Medulla oblongata (tissue), 1 donor: Measurements from ENCODE around the gene SURF2.

Experiments used
- DNase-seq: peaks from one replicate; pipeline ENCODE4 v3.0.0-alpha.2; 2015; ENCODE audit errors: extremely low spot score

Gene SURF2

GRCh38 chr9:133335924-133336811 is 20.2 kb upstream of the SURF2 start, which contains the start of gene SURF6:
Gene SURF6, minus strand, starts transcription at chr9:133336188. Its CDS starts 56 bp downstream, at chr9:133336132.
- DNase-seq = peak; percentile 89

DNA sequence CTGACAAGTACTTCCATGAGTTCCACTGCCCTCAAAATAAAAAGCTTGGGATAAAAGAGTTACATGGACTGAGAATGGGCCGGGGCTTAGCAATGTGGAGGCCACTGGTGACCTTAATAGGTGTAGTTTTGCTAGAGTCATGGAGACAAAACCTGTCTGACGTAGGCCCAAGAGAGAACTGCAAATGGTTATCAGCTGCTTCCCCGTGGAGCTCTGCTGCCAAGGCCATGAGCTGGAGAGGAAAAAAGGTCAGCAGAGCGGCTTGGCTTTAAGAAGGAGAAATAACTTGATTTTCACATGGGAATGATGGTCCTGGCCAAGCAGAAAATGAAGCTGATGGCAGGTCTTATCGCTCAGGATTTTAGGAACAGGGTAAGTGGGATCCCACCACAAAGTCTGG is 16.7 kb upstream of the SURF2 start:
- no peak for DNase-seq

- DNase-seq = no peak
Observed at GRCh38 chr9:133340256-133340655, 16.1 kb upstream of the SURF2 start.

- DNase-seq = no peak
Observed at GRCh38 chr9:133340916-133341315, 15.4 kb upstream of the SURF2 start.

DNA sequence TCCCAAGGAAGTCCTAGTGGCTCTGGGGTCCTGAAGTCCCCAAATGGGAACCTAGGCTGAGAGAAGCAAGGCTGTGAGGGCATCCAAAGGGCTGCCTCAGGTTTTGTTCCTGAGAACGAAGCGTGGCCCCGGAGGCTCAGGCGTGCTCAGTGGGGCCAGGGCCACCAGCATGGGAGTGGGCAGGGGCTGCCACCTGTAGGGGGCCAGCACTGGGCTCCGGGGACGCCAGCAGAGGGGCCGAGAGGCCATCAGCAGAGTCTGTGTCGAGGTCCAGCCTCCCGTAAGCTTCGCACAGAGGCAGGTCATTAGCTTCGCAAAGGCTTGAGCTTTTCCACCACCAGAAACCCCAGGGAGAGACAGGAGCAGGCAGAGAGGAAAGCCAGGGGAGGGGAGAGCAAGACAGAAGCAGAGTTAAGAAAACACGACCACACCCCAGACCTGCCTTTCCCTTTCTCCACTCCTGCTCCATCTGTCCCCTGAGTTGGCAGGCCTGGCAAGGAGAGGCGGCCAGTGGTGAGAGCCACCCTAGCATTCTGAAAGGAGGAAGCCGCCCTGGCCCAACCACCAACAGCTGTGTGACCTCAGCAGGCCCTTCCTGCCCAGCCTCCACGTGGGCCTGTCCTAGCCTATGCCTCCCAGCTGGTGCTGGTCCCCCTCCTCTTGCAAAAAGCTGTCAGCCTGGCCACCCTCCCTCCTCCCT is 14.8 kb upstream of the SURF2 start:
- DNase-seq = peak; percentile 47

DNA sequence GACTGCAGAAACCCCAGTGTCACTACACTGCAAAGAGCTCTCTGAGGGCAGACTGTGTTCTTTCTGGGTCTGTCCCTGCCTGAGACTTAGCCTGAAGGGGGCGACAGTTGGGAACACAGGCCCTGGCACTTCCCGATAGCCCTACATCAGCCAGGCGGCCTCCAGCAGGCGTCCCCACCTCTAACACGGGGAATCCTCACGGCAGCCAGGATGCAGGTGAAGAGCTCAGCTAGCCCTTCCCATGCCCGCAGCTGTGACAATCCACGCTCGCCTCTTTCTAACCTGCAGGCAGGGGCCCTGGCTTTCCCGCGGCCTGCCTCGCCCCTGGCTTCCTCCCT is 14.3 kb upstream of the SURF2 start:
- no peak for DNase-seq

- no peak for DNase-seq
Observed at GRCh38 chr9:133342570-133342969, 13.8 kb upstream of the SURF2 start.

GRCh38 chr9:133344071-133344470 is 12.3 kb upstream of the SURF2 start:
- no peak for DNase-seq

DNA sequence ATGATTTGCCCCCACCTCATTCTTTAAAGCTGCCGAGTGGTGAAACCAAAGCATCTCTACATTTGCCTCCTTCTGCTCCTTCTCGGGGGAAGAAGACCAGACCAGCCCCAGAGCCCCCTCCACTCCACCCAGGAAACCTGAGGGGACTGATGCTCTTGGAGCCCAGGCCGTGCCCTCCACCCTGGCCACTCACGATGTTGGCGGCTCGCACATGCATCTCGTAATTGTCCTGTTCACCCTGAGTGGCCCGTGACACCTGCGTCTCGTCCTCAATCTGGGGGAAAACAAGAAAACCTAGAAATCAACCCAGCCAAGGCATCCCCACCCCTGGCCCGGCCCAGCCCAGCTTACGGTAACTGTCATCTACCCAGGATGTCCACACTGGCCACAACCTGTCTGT is 11.4 kb upstream of the SURF2 start:
- DNase-seq = no peak

DNA sequence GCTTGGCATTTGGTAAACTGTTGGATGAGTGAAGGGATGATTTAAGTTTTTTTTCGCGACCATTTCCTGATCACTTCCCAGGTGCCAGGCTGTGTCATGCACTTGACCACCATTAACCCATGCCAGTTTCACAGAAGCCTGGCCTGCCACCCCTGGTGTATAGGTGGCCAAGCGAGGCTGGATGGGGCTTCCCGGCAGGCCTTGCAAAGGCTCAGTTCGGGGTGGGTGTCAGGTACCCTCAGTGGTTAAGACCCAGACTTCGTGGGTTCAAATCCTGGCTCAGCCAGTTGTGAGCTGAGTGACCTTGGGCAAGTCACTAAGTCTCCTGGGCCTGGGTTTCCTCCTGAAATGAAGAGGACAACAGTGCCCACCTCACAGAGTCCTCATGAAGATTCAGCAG is 10.8 kb upstream of the SURF2 start:
- no peak for DNase-seq

GRCh38 chr9:133346021-133346785 is 10.1 kb upstream of the SURF2 start:
- no peak for DNase-seq

- DNase-seq = peak; percentile 34
Observed at GRCh38 chr9:133347515-133347984, 8.8 kb upstream of the SURF2 start.

DNA sequence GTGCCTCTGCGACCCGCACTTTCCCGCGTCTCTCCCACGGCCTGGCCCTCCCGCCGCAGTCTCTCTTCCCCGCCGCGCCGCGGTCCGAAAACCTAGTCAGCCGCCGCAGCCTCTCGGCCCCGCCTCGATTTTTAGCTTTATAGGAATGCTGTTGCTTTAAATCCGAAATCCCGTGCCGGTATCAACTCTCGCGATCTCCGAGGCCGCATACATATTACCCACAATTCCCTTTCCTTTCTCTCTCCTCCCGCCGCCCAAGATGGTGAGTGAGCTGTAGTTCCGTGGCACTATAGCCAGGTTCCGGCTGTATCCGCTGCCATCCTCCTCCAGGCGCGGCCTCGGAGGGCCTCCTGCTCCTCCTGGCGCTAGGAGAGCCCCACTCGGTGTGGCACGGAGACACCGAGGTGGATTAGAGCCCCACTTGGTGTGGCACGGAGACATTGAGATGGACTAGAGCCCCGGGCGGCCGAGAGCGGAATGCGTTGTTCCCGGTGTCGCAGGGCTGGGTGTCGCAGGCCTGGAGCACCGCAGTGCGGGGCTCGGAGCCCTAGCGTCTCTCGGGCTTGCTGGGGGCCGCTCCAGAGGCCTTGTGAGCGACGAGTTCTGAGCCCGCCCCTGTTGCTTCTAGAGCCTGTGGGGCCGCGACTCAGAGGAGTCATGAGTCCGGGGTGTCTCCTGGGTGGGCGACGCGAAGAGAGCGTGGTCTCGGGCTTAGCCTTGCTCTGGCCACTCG is 8.2 kb upstream of the SURF2 start, which contains the start of the genes MED22 and RPL7A:
Gene MED22 (minus strand): TSS at position 147 of the 733 bp plus-strand sequence. CDS start 1,469 bp downstream, outside the sequence.
Gene RPL7A (plus strand): TSS at position 234 of the 733 bp plus-strand sequence. CDS start 26 bp downstream, at position 260.
- peak; percentile 96 for DNase-seq

- DNase-seq = no peak
Observed at GRCh38 chr9:133348718-133349573, 7.4 kb upstream of the SURF2 start.

- no peak for DNase-seq
Observed at GRCh38 chr9:133349965-133350616, 6.3 kb upstream of the SURF2 start.

- no peak for DNase-seq
Observed at GRCh38 chr9:133351526-133351907, 4.8 kb upstream of the SURF2 start.

DNA sequence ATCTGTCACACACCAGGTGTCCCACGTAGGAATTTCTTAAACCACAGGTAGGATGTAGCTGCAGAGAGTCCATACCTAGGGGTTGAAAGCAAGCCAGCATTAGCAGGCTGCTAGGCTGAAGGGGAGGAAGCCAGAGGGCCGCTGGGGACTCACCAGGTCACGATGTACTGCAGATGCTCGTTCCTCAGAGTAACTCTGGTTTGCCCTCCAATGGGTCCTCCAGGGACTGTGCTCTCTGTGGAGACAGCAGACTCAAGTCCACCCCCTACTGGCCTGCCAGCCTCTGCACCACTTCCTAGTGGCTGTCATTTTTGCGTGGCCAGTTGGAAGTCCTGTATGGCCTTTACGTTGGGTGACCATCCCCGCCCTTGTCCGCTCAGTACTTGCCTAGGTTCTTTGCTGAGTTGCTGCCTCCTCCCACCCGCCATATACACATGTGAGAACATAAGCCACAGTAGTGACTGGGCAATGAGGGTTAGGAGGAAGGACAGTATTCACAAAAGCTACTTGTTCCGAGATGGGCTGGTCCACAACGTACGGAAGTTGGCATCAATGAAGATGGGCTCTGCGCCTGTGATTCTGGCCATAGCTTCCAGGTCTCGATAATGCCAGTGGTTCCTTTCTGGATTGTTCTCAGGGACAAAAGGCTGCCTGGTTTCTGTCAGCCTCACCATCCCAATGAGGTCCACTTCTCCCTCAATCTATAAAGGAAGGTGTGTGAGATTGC is 4.3 kb upstream of the SURF2 start:
- peak; percentile 24 for DNase-seq

DNA sequence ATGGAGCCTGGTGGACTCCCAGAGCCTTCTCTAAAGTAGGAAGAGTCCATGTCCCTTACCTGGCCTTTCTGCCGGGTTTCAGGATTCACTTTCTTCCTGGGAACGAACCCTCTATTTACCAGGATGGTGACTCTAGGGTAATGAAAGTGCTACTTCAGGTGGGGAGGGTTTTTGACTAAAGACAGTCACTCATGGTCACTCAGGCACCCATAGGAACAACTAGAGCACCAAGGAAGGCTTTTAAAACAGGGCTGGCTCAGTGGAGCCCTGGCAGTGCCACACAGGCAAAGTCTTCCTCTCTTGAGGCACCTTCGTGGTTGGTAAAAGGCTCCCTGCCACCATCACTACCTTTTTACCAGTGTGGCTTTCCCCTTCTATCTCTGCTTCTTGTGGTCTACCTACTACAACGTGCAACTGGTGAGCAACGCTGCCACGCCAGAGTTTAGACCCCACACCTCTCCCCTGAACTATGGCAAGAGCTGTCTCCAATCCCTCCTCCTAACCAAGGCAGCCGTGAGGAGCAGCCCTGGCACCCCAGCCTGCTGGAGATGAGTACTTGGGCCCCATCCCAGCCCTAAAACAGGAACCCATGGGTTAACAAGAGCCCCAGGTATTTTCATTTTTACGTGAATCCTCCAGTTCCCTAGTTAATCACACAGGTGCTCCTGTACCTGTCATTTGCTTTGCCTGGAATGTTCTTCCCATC is 3.6 kb upstream of the SURF2 start:
- DNase-seq = no peak
